HepG2 (cell line): ENCODE measurements around the gene ZNF665. TPM values are rescaled to one million over a fixed set of nuclear protein-coding genes. Genes with fewer than 3 reads are reported as not detected.

Source experiments
- ATAC-seq: fragments of 200-7000 bp; cut with Tn5 transposase; 3 replicates; pipeline ENCODE4 v1.9.1; 2020; ENCODE audit warnings: mild to moderate bottlenecking, moderate library complexity
- BruUV-seq: library from RNA; stranded (reverse); fragments of 400-500 nt; replicated peaks from 2 replicates; lab custom pipeline; 2021; lab: Mats Ljungman, UMichigan
- CTCF ChIA-PET: fragments of 300-600 bp; formaldehyde crosslinking; extraction: SDS; loops from one replicate; lab custom pipeline; 2021; ENCODE audit warnings: low total read pairs, inconsistent platforms, low intra/inter-chr PET ratio; lab: Yijun Ruan, JAX
- POLR2A ChIA-PET: fragments of 350-600 bp; sonication (Branson Sonifier 250); formaldehyde crosslinking; loops from one replicate; lab custom pipeline; 2020; ENCODE audit warnings: antibody characterized with exemption, inconsistent platforms; lab: Yijun Ruan, JAX
- DNase-seq: peaks from one replicate; pipeline ENCODE4 v3.0.0-alpha.2; 2015; ENCODE audit warnings: low spot score
- FAIRE-seq: peaks from 3 replicates; lab custom pipeline; 2011; peaks lifted over from hg19 to GRCh38; lab: Jason Lieb, UNC
- H2AFZ ChIP-seq: one replicate; pipeline ENCODE4 v1.6.1; 2011; ENCODE audit warnings: low read length, inconsistent platforms
- H3K27ac ChIP-seq: fragments of 300-600 bp; 3 replicates; pipeline ENCODE4 v1.8.0; 2011; ENCODE audit warnings: mixed run types, mild to moderate bottlenecking, mixed read lengths, low read length, inconsistent platforms; ENCODE audit not compliant: insufficient read depth; ENCODE audit errors: extremely low read length
- H3K27me3 ChIP-seq, 2 experiments: fragments of 200-600 bp in 1 of 2; 2 replicates in 1 of 2; 3 replicates in 1 of 2; pipeline versions ENCODE4 v1.6.0 to v1.8.0; 2011; ENCODE audit warnings: low read length in 2 of 2, mild to moderate bottlenecking in 2 of 2, moderate library complexity in 2 of 2, inconsistent platforms in 1 of 2; ENCODE audit not compliant: insufficient read depth in 2 of 2, control insufficient read depth in 1 of 2
- H3K36me3 ChIP-seq, 2 experiments: fragments of 200-600 bp in 1 of 2; replicated peaks in 1 of 2; 2 replicates in 1 of 2; 3 replicates in 1 of 2; pipeline versions ENCODE4 v1.5.1 to v1.8.0; 2011; ENCODE audit warnings: low read length in 2 of 2, inconsistent platforms in 1 of 2; ENCODE audit not compliant: insufficient read depth in 2 of 2, control insufficient read depth in 1 of 2
- H3K4me1 ChIP-seq: 2 replicates; pipeline ENCODE4 v1.5.1; 2012; ENCODE audit warnings: low read length, inconsistent platforms; ENCODE audit not compliant: insufficient read depth
- H3K4me2 ChIP-seq: 2 replicates; pipeline ENCODE4 v1.6.0; 2011; ENCODE audit warnings: low read depth, low read length, inconsistent platforms
- H3K4me3 ChIP-seq, 3 experiments: fragments of 200-600 bp in 1 of 3; sonication (generic), shearing (Covaris generic) in 1 of 3; replicated peaks in 1 of 3; 2 replicates each; pipeline ENCODE4 v1.5.1; 2011 to 2016; ENCODE audit warnings: low read length in 3 of 3, inconsistent platforms in 2 of 3, low read depth in 2 of 3, mild to moderate bottlenecking in 2 of 3, control low read depth in 1 of 3, mixed read lengths in 1 of 3; ENCODE audit not compliant: insufficient read depth in 1 of 3
- H3K79me2 ChIP-seq: one replicate; pipeline ENCODE4 v1.6.1; 2011; ENCODE audit warnings: low read length, inconsistent platforms; ENCODE audit not compliant: insufficient read depth
- H3K9ac ChIP-seq: 2 replicates; pipeline ENCODE4 v1.6.0; 2011; ENCODE audit warnings: mild to moderate bottlenecking, low read depth, low read length, inconsistent platforms; ENCODE audit not compliant: insufficient read depth
- H3K9me3 ChIP-seq: 2 replicates; pipeline ENCODE4 v1.5.1; 2012; ENCODE audit warnings: mild to moderate bottlenecking, low read length
- H4K20me1 ChIP-seq: 2 replicates; pipeline ENCODE4 v1.6.0; 2011; ENCODE audit warnings: inconsistent platforms, mild to moderate bottlenecking, low read length, moderate library complexity; ENCODE audit not compliant: insufficient read depth
- AHDC1 ChIP-seq: sonication (generic); formaldehyde crosslinking; IDR thresholded peaks from 2 replicates; pipeline ENCODE4 v1.5.1; 2020; ENCODE audit warnings: mild to moderate bottlenecking, missing genetic modification reagents, borderline replicate concordance
- ATF7-NPFF ChIP-seq: sonication (generic); formaldehyde crosslinking; IDR thresholded peaks from 2 replicates; pipeline ENCODE4 v1.8.1; 2023; ENCODE audit warnings: mild to moderate bottlenecking, low read depth, missing genetic modification reagents, moderate library complexity
- CHD4 ChIP-seq: fragments of 200-600 bp; sonication (generic); IDR thresholded peaks from 2 replicates; pipeline ENCODE4 v1.7.0; 2017; ENCODE audit warnings: mild to moderate bottlenecking, low read length, borderline replicate concordance
- DBP ChIP-seq: sonication (generic); formaldehyde crosslinking; IDR thresholded peaks from 2 replicates; pipeline ENCODE4 v1.4.0; 2020; ENCODE audit warnings: missing genetic modification reagents; ENCODE audit errors: not compliant biosample characterization
- KDM4B ChIP-seq: sonication (generic); formaldehyde crosslinking; IDR thresholded peaks from 2 replicates; pipeline ENCODE4 v1.4.0; 2020; ENCODE audit warnings: missing genetic modification reagents
- NR2F1 ChIP-seq, 2 experiments: fragments of 450-650 bp in 1 of 2; formaldehyde crosslinking in 1 of 2; IDR thresholded peaks; 2 replicates each; pipeline versions ENCODE4 v1.5.0 to v1.6.1; 2016 to 2020; ENCODE audit warnings: mild to moderate bottlenecking in 1 of 2, missing compliant biosample characterization in 1 of 2, missing genetic modification reagents in 1 of 2, moderate library complexity in 1 of 2
- SOX6 ChIP-seq, 2 experiments: fragments of 450-650 bp in 1 of 2; sonication (generic) in 1 of 2; formaldehyde crosslinking in 1 of 2; IDR thresholded peaks; 2 replicates each; pipeline versions ENCODE4 v1.4.0 to v1.6.1; 2017 to 2020; ENCODE audit warnings: antibody characterized with exemption in 1 of 2, mild to moderate bottlenecking in 1 of 2, missing genetic modification reagents in 1 of 2
- ZBTB21 ChIP-seq: sonication (generic); formaldehyde crosslinking; IDR thresholded peaks from 2 replicates; pipeline ENCODE4 v1.4.0; 2020; ENCODE audit warnings: missing genetic modification reagents
- ZNF282 ChIP-seq: fragments of 450-650 bp; IDR thresholded peaks from 2 replicates; pipeline ENCODE4 v1.6.1; 2018; ENCODE audit not compliant: partially characterized antibody
- ZNF740 ChIP-seq: sonication (generic); formaldehyde crosslinking; IDR thresholded peaks from 2 replicates; pipeline ENCODE4 v1.4.0; 2020; ENCODE audit warnings: missing genetic modification reagents
- ZNF746 ChIP-seq: sonication (generic); formaldehyde crosslinking; IDR thresholded peaks from 2 replicates; pipeline ENCODE4 v1.8.0; 2022; ENCODE audit warnings: mild to moderate bottlenecking, missing genetic modification reagents
- ZNF891 ChIP-seq: sonication (generic); formaldehyde crosslinking; IDR thresholded peaks from 2 replicates; pipeline ENCODE4 v1.5.0; 2020; ENCODE audit warnings: mild to moderate bottlenecking, missing genetic modification reagents
- WGBS: methylation state at CpG from one replicate; pipeline ENCODE4 v1.1.6; 2017; ENCODE audit warnings: low lambda C conversion rate; 5-methylcytosine and 5-hydroxymethylcytosine counted together
- in situ Hi-C: cut with HindIII; loops from 2 replicates; pipeline ENCODE4 v1.10.0; 2017; ENCODE audit warnings: low pct_unique_long_range_greater_than_20kb; ENCODE audit not compliant: extremely low pct_ligation_motif_present
- intact Hi-C: fragments of 100-400 bp; cut with micrococcal nuclease; formaldehyde crosslinking; loops from one replicate; pipeline ENCODE4 v1.10.0; 2022; ENCODE audit not compliant: unreplicated experiment
- polyA plus RNA-seq, 8 experiments: library from polyadenylated mRNA; depleted of rRNA in 3 of 8; stranded (reverse) in 7 of 8; unstranded in 1 of 8; fragments of >200 nt; fragmentation: Illumina TruSeq in 4 of 8; extraction: Trizol in 4 of 8; gene quantifications; 2 replicates each; pipeline versions ENCODE4 v1.2.1 to v1.2.3, GENCODE V29; 2011 to 2016; ENCODE audit warnings: low read depth in 4 of 8, missing spikeins in 1 of 8, mixed read lengths in 1 of 8; ENCODE audit not compliant: insufficient read depth in 1 of 8
- total RNA-seq, 5 experiments: library from RNA; depleted of rRNA; stranded (reverse); fragments of >200 nt; fragmentation: Illumina TruSeq; extraction: Trizol; gene quantifications; 2 replicates each; pipeline ENCODE4 v1.2.3, GENCODE V29; 2016; ENCODE audit warnings: low read depth in 1 of 5
- TF ChIP-seq, protein P1 (sequence below): sonication (generic); formaldehyde crosslinking; IDR thresholded peaks from 2 replicates; pipeline ENCODE4 v1.5.1; 2020; ENCODE audit warnings: mild to moderate bottlenecking, moderate library complexity, missing genetic modification reagents
- TF ChIP-seq, protein P2 (sequence below): sonication (generic); formaldehyde crosslinking; IDR thresholded peaks from 2 replicates; pipeline ENCODE4 v1.4.0; 2020; ENCODE audit warnings: missing genetic modification reagents, borderline replicate concordance

Gene ZNF665
- total and polyA plus RNA-seq, 2 of the 13 experiments (the other 11 are each of a cell fraction or from before 2014, with no cell fraction given), result 0.45 to 0.49 TPM

DNA sequence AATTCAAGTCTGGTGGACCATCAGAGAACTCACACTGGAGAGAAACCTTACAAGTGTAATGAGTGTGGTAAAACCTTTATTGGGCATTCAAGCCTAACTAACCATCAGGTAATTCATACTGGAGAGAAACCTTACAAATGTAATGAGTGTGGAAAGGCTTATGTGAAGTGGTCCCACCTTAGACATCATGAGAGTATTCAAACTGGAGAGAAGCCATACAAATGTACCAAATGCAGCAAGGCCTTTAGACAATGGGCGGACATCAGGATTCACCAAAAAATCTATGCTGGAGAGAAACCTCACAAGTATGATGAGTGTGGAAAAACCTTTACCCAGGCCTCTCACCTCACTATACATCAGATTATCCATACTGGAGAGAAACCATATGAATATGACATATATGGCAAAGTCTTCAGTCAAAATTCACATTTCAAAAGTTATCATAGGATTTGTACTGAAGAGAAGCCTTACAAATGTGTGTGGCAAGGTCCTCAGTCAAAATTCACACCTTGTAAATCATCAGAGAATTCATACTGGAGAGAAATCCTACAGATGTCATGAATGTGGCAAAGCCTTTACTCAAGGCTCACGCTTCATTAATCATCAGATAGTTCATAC is 19.7 kb upstream of the ZNF665 start:
- BruUV-seq, result no TSS peak
- CTCF ChIA-PET, result no interaction called here
- POLR2A ChIA-PET, result no interaction called here
- ATAC-seq (no peak), FAIRE-seq (no peak), DNase-seq (no peak)
- no peak overlapping the region for H3K9ac ChIP-seq
- no peak overlapping the region for H3K4me2 ChIP-seq
- H3K4me3 ChIP-seq, result no peak overlapping the region
- no peaks in the 10 kb centered on the region for H4K20me1 ChIP-seq
- intact Hi-C loops, result no loop called here
- WGBS, result 42% methylated on average over 2 of the region's 2 CpGs
- H3K9me3 ChIP-seq, result peaks cover 88% of the 10 kb centered on the region
- in situ Hi-C loops, result no loop called here
- no peaks in the 10 kb centered on the region for H3K36me3 ChIP-seq
- no peak overlapping the region for H2AFZ ChIP-seq
- H3K79me2 ChIP-seq, result no peaks in the 10 kb centered on the region
- no peak overlapping the region for H3K27ac ChIP-seq
- no peaks in the 10 kb centered on the region for H3K27me3 ChIP-seq
- no peaks in the 10 kb centered on the region for H3K4me1 ChIP-seq
- no peak for TF ChIP-seq ZBTB21 (CRISPR knock-in tag)
- TF ChIP-seq DBP (CRISPR knock-in tag), result no peak
- TF ChIP-seq, protein P1, sequence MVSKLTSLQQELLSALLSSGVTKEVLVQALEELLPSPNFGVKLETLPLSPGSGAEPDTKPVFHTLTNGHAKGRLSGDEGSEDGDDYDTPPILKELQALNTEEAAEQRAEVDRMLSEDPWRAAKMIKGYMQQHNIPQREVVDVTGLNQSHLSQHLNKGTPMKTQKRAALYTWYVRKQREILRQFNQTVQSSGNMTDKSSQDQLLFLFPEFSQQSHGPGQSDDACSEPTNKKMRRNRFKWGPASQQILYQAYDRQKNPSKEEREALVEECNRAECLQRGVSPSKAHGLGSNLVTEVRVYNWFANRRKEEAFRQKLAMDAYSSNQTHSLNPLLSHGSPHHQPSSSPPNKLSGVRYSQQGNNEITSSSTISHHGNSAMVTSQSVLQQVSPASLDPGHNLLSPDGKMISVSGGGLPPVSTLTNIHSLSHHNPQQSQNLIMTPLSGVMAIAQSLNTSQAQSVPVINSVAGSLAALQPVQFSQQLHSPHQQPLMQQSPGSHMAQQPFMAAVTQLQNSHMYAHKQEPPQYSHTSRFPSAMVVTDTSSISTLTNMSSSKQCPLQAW (CRISPR knock-in tag), result no peak
- TF ChIP-seq ZNF282, result no peak
- TF ChIP-seq ZNF740 (CRISPR knock-in tag), result no peak
- TF ChIP-seq NR2F1 (CRISPR knock-in tag; IDR thresholded peaks at IDR 0.05), result no peak
- TF ChIP-seq, protein P2, sequence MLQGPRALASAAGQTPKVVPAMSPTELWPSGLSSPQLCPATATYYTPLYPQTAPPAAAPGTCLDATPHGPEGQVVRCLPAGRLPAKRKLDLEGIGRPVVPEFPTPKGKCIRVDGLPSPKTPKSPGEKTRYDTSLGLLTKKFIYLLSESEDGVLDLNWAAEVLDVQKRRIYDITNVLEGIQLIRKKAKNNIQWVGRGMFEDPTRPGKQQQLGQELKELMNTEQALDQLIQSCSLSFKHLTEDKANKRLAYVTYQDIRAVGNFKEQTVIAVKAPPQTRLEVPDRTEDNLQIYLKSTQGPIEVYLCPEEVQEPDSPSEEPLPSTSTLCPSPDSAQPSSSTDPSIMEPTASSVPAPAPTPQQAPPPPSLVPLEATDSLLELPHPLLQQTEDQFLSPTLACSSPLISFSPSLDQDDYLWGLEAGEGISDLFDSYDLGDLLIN (CRISPR knock-in tag), result no peak
- TF ChIP-seq ATF7-NPFF, result no peak
- TF ChIP-seq SOX6 (IDR thresholded peaks at IDR 0.05), result no peak
- TF ChIP-seq SOX6 (CRISPR knock-in tag; IDR thresholded peaks at IDR 0.05), result no peak
- no peak for TF ChIP-seq ZNF891 (CRISPR knock-in tag)
- TF ChIP-seq ZNF746, result no peak
- TF ChIP-seq AHDC1 (CRISPR knock-in tag), result no peak
- no peak for TF ChIP-seq CHD4
- TF ChIP-seq KDM4B (CRISPR knock-in tag), result no peak
